RWPE2 (cell line): Measurements from ENCODE around the gene AUH.
A peak's percentile ranks its signal among the peaks of the same experiment; 100 is the strongest.

Experiments used
- ATAC-seq: fragments of 200-7000 bp; cut with Tn5 transposase; 3 replicates; pipeline ENCODE4 v1.9.1; 2021; ENCODE audit warnings: low read depth
- DNase-seq: peaks from one replicate; pipeline ENCODE4 v3.0.0-alpha.2; 2020; ENCODE audit warnings: low spot score
- H3K27ac ChIP-seq: fragments of 450-650 bp; 2 replicates; pipeline ENCODE4 v1.5.1; 2017; ENCODE audit warnings: mild to moderate bottlenecking; ENCODE audit not compliant: poor library complexity, severe bottlenecking
- H3K27me3 ChIP-seq: fragments of 250-450 bp; sonication (Bioruptor Pico); 2 replicates; pipeline ENCODE4 v1.5.1; 2021; ENCODE audit warnings: mild to moderate bottlenecking, moderate library complexity; ENCODE audit not compliant: insufficient read depth, poor library complexity, severe bottlenecking
- H3K36me3 ChIP-seq: fragments of 250-450 bp; sonication (Bioruptor Pico); 2 replicates; pipeline ENCODE4 v1.5.1; 2020; ENCODE audit warnings: low read depth, mild to moderate bottlenecking, moderate library complexity
- H3K4me1 ChIP-seq: fragments of 250-450 bp; sonication (Bioruptor Pico); 2 replicates; pipeline ENCODE4 v1.5.1; 2021; ENCODE audit warnings: mild to moderate bottlenecking, moderate library complexity; ENCODE audit not compliant: insufficient read depth, poor library complexity, severe bottlenecking
- H3K4me3 ChIP-seq: fragments of 250-450 bp; sonication (Bioruptor Pico); 2 replicates; pipeline ENCODE4 v1.5.1; 2021; ENCODE audit warnings: mild to moderate bottlenecking, moderate library complexity; ENCODE audit not compliant: severe bottlenecking
- H3K9me3 ChIP-seq: fragments of 250-450 bp; sonication (Bioruptor Pico); 2 replicates; pipeline ENCODE4 v1.5.1; 2021; ENCODE audit warnings: mild to moderate bottlenecking, moderate library complexity; ENCODE audit not compliant: severe bottlenecking
- CTCF ChIP-seq: fragments of 450-650 bp; IDR thresholded peaks from one replicate; pipeline ENCODE4 v1.5.1; 2017; ENCODE audit warnings: mild to moderate bottlenecking, moderate library complexity; ENCODE audit not compliant: poor library complexity, severe bottlenecking

The AUH gene

GRCh38 chr9:91289244-91289643, 72.5 kb downstream of the AUH start:
- no peak for DNase-seq
- H3K9me3 ChIP-seq: no peaks in the 10 kb centered on the region

GRCh38 chr9:91285729-91286353, 75.9 kb downstream of the AUH start:
- Histone ChIP-seq H3K27me3 (no peaks in the 10 kb centered on the region), H3K4me1 (peaks cover 10% of the 10 kb centered on the region), H3K4me3 (no peak overlapping the region), H3K36me3 (no peaks in the 10 kb centered on the region), H3K27ac (no peak overlapping the region), H3K9me3 (no peaks in the 10 kb centered on the region)
- DNase-seq: no peak
- peak; percentile 23; the same call in 1 of the 3 replicates for ATAC-seq
- no peak for TF ChIP-seq CTCF

More at GRCh38 chr9:91289244-91289643, 72.5 kb downstream of the AUH start:
- H3K27me3 ChIP-seq: no peaks in the 10 kb centered on the region
- no peak for TF ChIP-seq CTCF
- ATAC-seq: no peak
- H3K36me3 ChIP-seq: no peaks in the 10 kb centered on the region; the same call in 1 of the 2 replicates
- no peak overlapping the region for H3K4me3 ChIP-seq
- H3K27ac ChIP-seq: no peak overlapping the region
- peaks cover 10% of the 10 kb centered on the region for H3K4me1 ChIP-seq

GRCh38 chr9:91282292-91282691, 79.4 kb downstream of the AUH start:
- Histone ChIP-seq H3K4me1 (peaks cover 10% of the 10 kb centered on the region), H3K36me3 (no peaks in the 10 kb centered on the region), H3K27me3 (no peaks in the 10 kb centered on the region), H3K27ac (no peak overlapping the region), H3K4me3 (no peak overlapping the region), H3K9me3 (no peaks in the 10 kb centered on the region)
- ATAC-seq (peak; percentile 46; the same call in 1 of the 3 replicates), DNase-seq (no peak)
- TF ChIP-seq CTCF: no peak

- no peak for TF ChIP-seq CTCF
- Histone ChIP-seq H3K4me3 (no peak overlapping the region), H3K27me3 (no peaks in the 10 kb centered on the region), H3K9me3 (no peaks in the 10 kb centered on the region), H3K4me1 (peaks cover 1% of the 10 kb centered on the region), H3K27ac (no peak overlapping the region), H3K36me3 (no peaks in the 10 kb centered on the region)
- DNase-seq (no peak), ATAC-seq (no peak)
Measured at GRCh38 chr9:91279296-91280204, 82.2 kb downstream of the AUH start.
